NCI-H1694 treated with DMSO at 0.1 percent for 48 hours (cell line): ENCODE data around the gene PODN.

Experiments
- DNase-seq: peaks from one replicate; lab custom pipeline; 2025; lab: John Stamatoyannopoulos, UW

Gene PODN

GRCh38 chr1:53051676-53052075, 10.3 kb upstream of the PODN start:
- DNase-seq = no peak

DNA sequence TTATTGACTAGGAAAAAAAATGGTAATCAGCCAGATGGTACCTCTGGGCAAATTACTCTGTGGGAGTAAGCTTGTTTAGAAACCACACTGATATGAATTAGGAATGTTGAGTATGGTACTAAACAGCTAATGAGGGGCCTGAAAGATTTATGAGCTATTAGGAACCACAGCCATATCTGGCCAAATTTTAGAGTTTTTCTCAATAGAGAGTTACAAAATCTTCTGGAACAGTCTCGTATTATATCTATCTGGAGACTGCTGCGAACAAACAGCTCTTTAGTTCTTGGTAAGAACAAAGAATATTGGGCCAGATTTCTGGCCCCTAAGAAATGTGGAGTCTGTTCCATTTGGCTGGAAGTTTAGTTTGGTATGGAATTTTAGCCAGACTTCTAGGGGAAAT, 4.9 kb upstream of the PODN start:
- peak; percentile 53 for DNase-seq

- no peak for DNase-seq
Measured at GRCh38 chr1:53060579-53060978, 1.4 kb upstream of the PODN start.

GRCh38 chr1:53061123-53061858, 722 bp upstream of the PODN start:
- no peak for DNase-seq

DNA sequence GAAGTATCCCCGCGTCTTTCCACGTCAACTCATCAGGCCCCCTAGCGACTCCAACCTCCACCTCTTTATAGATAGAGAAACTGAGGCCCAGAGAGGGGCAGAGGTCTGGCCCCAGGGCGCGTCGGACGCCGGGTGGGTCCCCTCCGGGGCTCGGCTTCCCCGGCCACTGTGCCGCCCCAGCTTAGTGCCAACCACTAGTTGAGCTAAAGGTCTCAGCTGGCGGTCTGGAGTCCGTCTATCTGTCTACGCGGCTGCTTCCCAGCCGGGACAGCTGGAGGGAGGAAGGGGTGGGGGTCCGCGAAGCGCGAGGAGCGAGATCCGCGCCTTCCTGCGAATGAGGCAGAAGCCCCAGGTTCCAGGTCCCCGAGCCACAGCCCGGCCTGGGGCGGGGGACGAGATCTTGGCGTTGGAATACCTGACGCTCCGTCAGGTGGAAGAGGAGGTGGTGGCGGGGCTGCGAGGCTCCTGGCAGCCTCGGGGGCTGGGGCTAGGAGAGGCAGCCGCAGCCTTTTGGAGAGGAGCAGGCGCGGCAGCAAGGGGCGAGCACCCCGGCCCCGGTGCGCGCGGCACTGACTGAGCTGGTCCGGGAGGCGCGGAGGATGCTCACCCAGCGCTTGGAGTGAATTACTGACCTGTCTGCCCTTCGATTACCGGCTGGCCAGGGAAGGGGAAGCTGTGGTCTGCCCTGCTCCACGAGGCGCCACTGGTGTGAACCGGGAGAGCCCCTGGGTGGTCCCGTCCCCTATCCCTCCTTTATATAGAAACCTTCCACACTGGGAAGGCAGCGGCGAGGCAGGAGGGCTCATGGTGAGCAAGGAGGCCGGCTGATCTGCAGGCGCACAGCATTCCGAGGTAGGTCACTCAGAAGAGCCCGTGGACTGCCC, 937 bp downstream of the PODN start:
- no peak for DNase-seq

- no peak for DNase-seq
Measured at GRCh38 chr1:53063744-53064515, 1.9 kb downstream of the PODN start.

DNA sequence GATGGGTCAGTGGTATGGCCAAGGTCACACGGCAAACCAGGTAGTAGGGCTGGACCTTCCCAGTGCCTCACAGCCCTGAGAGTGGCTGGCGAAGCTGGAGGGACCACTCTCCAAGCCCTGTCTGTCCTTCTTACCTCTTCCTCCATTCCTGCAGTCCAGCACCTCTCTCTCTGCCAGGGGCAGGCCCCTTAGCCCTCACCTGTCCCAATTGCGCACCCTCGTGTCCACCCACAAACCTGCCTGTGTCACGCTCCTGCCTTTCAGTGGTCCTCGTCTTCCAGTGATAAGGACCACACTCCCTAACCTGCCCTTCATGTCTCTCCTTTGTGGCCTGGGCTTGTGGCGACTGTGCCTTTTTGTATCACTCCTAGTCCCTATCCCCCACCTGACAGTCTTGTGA, 3.4 kb downstream of the PODN start:
- DNase-seq = no peak

DNA sequence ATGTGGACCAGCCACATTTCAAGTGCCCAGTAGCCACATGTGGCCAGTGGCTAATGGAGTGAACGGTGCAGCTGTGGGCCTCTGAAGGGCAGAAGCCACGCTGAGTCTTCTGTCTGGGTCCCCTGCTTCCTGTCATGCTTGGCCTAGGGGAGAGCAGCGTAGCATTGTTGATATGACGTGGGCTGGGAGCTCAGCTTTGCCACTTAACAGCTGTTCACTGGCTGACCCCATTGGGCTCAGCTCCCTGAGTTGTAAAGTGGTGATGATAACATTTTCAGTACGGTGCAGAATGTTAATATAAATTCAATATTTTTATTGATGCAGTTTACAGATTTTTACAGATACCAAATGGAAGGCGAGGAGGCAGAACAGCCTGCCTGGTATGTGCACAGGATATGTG, 4.5 kb downstream of the PODN start:
- DNase-seq = no peak

DNA sequence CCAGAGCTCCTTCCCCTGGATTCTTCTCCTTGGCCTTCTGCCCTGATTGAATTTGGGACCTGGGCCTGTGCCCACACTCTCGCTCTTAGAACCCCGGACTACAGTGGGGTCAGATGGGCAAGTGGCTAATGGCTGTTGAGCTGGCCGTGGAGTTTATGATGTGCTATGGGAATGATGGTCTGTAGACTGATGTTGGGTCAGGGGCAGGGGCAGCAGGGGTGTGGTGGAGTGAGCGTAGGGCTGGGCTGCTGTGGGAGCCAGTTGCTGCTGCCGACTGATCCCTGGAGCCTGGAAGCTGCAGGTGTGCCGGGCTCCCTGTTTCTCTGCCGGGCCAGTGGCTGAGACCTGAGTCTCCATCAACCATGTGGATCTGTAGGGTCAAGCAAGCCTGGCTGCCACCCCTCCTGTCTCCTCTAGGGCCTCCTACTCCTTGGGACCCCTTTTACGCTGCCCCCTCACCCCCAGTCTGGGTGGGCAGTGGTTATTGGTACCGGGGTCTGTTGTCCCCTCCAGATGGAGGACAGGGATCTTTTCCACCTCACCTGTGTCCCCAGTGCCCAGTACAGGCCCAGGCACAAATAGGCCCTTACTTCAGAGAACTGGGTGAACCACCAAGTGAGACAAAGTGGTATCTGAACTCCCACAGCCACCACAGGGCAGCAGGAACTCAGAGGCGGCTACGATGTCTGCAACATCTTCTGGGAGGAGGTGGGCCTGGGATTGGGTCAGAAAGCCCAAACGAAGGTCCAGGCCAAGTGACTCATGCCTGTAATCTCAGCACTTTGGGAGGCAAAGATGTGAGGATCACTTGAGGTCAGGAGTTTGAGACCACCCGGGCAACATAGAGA, 5.1 kb downstream of the PODN start:
- DNase-seq = no peak

DNA sequence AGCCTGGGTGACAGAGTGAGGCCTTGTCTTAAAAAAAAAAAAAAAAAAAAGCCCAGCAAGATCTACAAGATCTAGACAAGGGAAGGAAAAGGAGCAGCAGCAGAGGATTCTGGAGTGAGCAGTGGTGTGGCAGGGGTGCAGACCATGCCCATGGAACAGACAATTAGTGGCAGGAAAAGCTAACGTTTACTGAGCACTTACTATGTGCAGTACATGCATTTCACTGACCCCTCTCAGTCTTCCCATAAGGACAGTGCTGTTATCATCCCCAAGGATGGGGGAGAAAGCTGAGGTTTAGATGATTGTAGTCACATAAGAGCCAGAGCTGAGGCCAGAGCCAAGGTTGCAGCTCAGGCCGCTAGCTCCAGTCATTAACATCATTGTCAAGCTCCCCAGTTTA, 5.9 kb downstream of the PODN start:
- no peak for DNase-seq

DNA sequence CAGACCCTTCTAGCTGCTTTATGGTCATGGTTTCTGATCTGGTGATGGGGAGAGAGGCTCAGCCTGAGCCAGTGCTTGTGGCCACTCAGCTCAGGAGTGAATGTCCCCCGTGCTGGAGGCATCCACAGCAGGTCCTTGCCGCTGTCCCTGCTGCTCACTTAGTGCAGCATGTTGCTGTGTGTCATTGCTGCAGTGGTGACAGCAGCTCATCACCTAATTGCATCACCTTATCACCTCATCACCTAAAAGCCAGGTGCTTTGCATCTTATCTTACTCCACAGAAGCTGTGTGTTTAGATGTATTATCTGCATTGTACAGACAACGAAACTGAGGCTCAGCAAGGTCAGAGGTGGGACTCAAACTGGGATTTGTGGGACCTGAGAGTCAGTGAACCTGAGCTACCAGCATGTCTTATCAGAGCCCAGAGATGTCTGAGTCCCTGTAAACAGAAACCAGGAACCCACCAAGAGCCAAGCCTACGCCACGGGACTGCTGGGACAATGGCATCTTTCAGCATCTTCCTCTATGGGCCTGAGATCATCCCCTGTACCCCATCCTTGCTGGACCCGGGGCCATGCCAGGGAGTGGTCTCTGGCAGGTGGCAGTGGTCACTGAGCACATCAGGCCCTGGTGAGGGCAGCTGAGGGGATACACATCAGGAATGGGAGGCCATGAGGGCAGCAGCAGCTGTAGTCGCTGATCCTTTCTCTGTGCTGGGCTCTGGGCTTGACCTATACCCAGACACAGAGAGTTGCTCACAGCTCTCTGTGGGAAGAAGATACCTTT, 6.5 kb downstream of the PODN start:
- DNase-seq = no peak

DNA sequence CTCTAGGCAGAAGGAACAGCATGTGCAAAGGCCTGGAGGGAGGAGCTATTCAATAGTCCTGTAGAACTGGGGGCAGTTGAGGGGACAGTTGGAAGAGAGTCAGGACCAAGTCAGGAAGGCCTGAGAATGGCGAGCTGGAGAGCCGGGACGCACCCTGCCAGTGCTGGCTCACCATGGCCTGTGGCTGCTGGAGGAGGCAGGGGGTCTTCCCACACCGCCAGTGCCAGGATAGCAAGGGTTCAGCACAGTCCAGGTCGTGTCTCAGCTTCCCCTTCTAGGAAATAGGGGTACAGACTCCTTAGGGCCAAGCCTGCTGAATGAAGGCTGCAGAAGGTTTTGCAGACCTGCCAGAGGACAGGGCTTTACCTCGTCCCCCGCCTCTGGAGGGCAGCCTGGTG, 7.3 kb downstream of the PODN start:
- DNase-seq = no peak

- DNase-seq = no peak
Measured at GRCh38 chr1:53069663-53070327, 7.8 kb downstream of the PODN start.

DNA sequence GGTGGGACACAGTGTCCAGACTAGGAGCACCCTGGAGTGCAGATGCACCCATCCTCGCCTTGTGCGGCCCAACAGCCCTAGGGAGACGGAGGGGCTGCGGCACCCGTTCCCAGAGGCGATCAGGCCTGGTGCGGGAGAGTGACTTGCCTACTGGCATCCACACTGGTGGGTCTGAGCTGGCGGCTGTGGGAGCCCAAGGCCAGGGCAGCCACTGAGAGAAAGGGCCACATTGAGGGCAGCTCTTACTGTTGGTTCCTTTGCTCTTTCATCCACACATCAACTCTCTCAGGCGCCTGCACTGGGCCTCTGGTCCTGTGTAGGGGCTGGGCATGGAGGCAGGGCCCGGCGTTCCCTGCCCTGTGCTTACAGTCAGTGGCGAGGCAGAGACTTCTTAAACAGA, 8.6 kb downstream of the PODN start:
- no peak for DNase-seq

DNA sequence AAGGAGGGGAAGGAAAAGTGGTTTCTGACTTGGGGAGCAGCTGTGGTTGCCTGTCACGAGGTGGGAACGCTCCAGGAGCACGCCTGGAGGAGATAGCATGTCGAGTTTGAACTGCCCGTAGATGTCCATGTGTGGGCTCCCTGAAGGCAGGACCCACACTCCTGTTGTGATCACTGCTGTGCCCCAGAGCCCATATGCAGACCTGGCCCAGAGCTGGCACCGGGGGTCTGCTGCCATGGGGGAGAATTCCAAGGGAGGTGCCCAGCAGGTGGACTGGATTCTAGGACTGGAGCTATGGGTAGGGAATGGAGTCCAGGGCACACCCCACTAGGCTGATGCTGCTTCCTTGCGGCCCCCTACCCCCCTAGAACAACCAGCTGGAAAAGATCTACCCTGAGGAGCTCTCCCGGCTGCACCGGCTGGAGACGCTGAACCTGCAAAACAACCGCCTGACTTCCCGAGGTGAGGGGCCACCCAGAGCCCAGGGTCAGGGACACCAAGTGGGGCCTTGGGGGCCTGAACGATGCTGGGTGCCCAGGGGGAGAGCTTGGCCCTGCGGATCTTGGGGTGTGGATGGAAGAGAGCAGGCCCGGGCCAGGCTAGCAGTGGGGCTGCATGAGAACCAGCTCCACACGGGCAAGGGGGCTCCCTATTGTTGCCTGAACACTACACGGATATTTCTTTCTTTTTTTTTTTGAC, 9.3 kb downstream of the PODN start:
- DNase-seq = no peak

- no peak for DNase-seq
Measured at GRCh38 chr1:53071915-53072314, 9.9 kb downstream of the PODN start.

DNA sequence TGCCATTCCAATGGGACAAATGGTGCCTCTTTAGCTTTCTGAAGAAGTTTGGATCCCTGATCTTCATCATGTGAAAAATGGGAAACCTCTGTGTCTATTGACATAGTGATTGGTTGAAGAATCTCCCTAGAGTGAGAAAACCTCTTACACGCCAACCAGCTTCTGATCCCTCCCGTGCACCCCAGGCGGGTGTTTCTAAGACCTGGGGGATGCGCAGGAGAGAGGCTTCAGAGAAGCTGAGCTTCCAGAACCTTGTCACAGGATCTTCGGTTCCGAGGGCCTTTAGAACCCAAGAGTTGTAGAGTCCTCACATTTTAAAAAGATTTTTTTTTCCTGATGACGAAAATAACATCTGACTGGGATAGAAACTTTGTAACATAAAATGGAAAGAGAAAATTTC, 11.3 kb downstream of the PODN start:
- DNase-seq = no peak

DNA sequence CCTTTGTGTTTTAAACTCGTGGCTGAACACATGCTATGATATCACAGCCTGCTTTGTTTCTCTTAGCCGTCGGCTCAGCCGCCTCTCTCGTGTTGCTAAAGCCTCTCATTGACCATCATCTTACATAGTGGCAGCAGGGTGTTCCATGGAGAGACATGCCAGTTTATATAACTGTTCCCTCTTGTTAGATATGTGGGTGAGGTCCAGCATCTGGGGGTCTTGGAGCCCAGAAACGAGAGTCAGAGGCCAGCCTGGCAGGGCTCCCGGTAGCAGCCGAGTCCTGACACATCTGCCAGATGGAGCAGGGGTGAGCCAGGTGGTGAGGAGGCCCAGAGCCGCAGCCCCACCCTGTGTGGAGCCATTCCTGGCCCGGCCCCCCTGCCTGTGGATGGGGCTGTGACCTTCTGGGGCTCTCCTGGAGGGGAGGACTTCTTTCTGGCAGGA, 11.9 kb downstream of the PODN start:
- peak; percentile 74 for DNase-seq

- no peak for DNase-seq
Measured at GRCh38 chr1:53074313-53075154, 12.5 kb downstream of the PODN start.
